GM12872 (cell line): ENCODE results near the gene C1orf87.

ENCODE experiments used
- CTCF ChIP-seq: IDR thresholded peaks from 3 replicates; pipeline ENCODE4 v1.5.1; 2011; ENCODE audit warnings: low read depth, mild to moderate bottlenecking, low read length, moderate library complexity; ENCODE audit not compliant: insufficient read depth

The C1orf87 gene

GRCh38 chr1:60073605-60074278 lies at the start of gene C1orf87:
TSS of gene C1orf87 (minus strand) at chr1:60073770. CDS start at chr1:60072643, 1,127 bp downstream.
- no peak for TF ChIP-seq CTCF

GRCh38 chr1:60118085-60118484 lies 44.5 kb upstream of the C1orf87 start:
- TF ChIP-seq CTCF, result no peak

- TF ChIP-seq CTCF, result no peak
These were observed 41.3 kb upstream of the C1orf87 start for GRCh38 chr1:60114745-60115318.

GRCh38 chr1:60113596-60113995 lies 40.0 kb upstream of the C1orf87 start:
- no peak for TF ChIP-seq CTCF

- TF ChIP-seq CTCF, result no peak
These were observed 39.5 kb upstream of the C1orf87 start for GRCh38 chr1:60113028-60113427.

- TF ChIP-seq CTCF, result no peak
These were observed 38.1 kb upstream of the C1orf87 start for GRCh38 chr1:60111716-60112115.

GRCh38 chr1:60111118-60111517 lies 37.5 kb upstream of the C1orf87 start:
- no peak for TF ChIP-seq CTCF

- TF ChIP-seq CTCF, result no peak
These were observed 34.6 kb upstream of the C1orf87 start for GRCh38 chr1:60108196-60108595.
